HG02642 (cell line): ENCODE data around the gene SPATA33.
"Not testable (repeated sequence)": the region's sequence is repeated elsewhere in the genome, so short reads cannot be mapped to it uniquely, and the experiment has no call there.

ENCODE experiments used
- ATAC-seq: cut with Tn5 transposase; IDR thresholded peaks from one replicate; pipeline ENCODE4 v1.9.1; 2021; ENCODE audit warnings: mild to moderate bottlenecking; ENCODE audit not compliant: unreplicated experiment, poor library complexity

Gene SPATA33

GRCh38 chr16:89691231-89691985 lies 33.8 kb downstream of the SPATA33 start:
- no peak for ATAC-seq

- ATAC-seq = no peak
Measured at GRCh38 chr16:89691986-89692569, 34.4 kb downstream of the SPATA33 start.

GRCh38 chr16:89693289-89693731 lies 35.7 kb downstream of the SPATA33 start:
- no peak for ATAC-seq

- ATAC-seq = no peak
Measured at GRCh38 chr16:89693931-89694783, 36.5 kb downstream of the SPATA33 start.

- ATAC-seq = not testable (repeated sequence)
Measured at GRCh38 chr16:89694784-89695085, 37.1 kb downstream of the SPATA33 start.

GRCh38 chr16:89695086-89695874 lies 37.6 kb downstream of the SPATA33 start:
- no peak for ATAC-seq

- no peak for ATAC-seq
Measured at GRCh38 chr16:89695875-89696669, 38.4 kb downstream of the SPATA33 start.

GRCh38 chr16:89696670-89697128 lies 39.1 kb downstream of the SPATA33 start:
- ATAC-seq = no peak

- ATAC-seq = no peak
Measured at GRCh38 chr16:89697161-89697615, 39.6 kb downstream of the SPATA33 start.

GRCh38 chr16:89697616-89698331 lies 40.1 kb downstream of the SPATA33 start:
- ATAC-seq = no peak

GRCh38 chr16:89698717-89699116 lies 41.1 kb downstream of the SPATA33 start:
- ATAC-seq = not testable (repeated sequence)

- ATAC-seq = not testable (repeated sequence)
Measured at GRCh38 chr16:89699629-89700099, 42.0 kb downstream of the SPATA33 start.

GRCh38 chr16:89700100-89700648 lies 42.5 kb downstream of the SPATA33 start:
- peak; percentile 53 for ATAC-seq

- ATAC-seq = peak; percentile 3
Measured at GRCh38 chr16:89700649-89701424, 43.2 kb downstream of the SPATA33 start.

- ATAC-seq = peak; percentile 72
Measured at GRCh38 chr16:89701425-89702406, 44.1 kb downstream of the SPATA33 start, which contains the start of gene SPATA2L. Gene SPATA2L, minus strand, starts transcription at chr16:89701705. Its CDS starts 473 bp downstream, at chr16:89701232.

- no peak for ATAC-seq
Measured at GRCh38 chr16:89704281-89704680, 46.6 kb downstream of the SPATA33 start.
